GM18502 (cell line): ENCODE measurements around the gene CSRP3.

Experiments
- ATAC-seq: cut with Tn5 transposase; IDR thresholded peaks from one replicate; pipeline ENCODE4 v1.9.1; 2021; ENCODE audit warnings: mild to moderate bottlenecking; ENCODE audit not compliant: unreplicated experiment, poor library complexity

The CSRP3 gene

DNA sequence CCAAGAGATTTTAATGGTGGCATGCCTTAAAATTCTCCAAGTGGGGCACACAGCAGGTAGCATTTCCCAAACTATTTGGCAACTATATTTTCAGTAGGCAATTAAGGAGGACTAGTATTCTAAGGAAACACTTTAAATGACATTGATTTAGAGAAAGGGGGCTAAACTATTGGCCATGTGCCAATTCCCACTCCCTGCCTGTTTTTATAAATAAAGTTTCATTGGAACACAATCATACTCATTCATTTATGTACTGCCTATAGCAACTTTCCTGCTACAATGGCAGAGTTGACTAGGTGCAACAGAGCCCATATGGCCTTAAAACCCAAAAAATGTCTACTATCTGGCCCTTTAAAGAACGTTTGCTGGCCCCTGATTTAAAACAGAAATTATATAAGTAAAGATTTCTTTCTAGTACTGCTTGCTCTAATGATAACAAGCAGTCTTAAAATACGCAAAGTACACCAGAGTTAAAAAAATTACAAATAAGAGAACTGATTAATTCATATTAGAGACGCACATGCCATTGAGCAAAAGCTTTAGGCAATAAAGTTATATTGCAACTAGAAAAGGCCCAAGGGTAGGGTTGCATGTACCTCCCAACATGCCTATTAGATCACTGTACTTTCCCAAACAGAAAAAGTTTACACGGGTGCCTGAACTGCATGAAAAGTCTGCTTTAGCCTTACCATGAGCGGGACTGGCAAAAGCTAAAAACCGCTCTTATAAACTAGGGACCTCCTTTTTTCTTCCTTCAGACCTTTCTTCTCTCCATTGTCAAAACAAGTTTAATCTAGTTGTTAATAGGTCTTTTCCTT, 24.8 kb upstream of the CSRP3 start:
- no peak for ATAC-seq

DNA sequence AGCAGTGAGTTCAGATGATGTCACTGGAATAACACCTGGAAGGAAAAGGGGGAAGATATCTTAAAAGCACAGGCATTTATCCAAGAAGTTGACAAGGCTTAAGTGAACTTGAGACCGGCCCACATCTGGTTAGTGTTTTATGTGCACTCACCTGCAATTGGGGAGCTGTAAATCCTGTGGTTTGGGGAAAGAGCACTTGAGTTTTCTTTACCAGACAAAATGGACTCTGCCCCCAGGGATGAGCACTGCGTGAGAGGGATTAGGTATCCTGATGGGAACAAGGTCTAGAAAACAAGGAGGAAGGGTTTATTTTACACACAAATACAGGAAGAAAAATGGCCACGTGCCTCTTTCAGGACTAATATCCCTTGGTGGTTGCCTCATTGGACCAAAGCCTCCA, 23.8 kb upstream of the CSRP3 start:
- ATAC-seq, result no peak

DNA sequence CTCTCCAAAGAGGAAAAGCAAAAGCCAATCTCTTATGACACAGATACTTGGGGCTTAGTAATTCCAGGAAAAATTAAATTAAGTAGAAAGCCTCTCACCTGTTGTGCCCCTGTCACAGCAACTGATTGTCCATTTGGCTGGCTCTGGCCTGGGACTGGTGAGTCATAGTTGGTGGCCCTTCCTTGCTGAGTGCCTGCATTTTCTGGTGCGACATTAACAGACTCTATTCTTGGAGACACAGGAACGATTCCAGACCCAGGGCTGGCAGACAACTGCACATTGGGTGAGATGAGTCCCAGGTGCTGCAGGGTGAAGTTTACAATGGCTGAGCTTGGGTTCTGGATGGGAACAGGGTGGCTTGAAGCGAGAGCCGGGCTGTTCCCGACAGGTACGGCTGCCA, 23.3 kb upstream of the CSRP3 start:
- no peak for ATAC-seq

DNA sequence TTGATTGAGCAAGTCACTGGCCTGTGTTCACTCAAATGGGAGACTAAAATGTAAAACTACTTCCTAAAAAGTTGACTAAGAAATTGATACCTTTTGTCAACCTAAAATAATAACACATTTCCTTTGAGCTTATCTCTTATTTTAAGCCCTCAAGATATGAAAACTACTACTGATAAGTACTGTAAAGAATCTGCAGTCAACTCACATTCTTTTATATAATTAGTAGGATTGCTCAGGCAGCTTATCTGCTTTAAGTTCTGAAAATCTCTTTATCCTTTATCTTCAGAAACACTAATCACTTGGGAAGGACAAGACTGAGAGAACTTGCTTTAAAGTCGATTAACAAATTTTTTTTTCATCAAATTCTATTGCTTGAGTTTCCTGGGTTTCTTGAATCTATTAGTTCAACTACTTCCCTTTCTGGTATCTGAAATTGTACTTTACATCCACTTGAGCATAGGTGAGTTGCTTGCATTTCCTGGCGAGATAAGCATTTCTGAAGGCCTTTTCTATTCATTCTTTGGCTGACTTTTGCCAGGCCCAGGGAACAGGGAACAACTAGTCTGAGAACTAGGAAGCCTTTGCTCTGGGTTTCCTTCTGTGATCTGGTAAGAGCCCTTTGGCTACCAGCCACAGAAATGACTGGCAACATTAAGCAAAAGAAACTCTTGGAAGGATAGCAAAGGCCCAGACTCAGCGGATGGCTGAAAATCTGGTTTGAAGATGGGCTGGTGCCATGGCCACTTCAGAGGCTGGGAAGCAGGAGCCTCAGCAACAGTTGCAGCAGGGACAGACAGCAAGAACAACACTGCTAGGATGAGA, 19.3 kb upstream of the CSRP3 start:
- no peak for ATAC-seq

DNA sequence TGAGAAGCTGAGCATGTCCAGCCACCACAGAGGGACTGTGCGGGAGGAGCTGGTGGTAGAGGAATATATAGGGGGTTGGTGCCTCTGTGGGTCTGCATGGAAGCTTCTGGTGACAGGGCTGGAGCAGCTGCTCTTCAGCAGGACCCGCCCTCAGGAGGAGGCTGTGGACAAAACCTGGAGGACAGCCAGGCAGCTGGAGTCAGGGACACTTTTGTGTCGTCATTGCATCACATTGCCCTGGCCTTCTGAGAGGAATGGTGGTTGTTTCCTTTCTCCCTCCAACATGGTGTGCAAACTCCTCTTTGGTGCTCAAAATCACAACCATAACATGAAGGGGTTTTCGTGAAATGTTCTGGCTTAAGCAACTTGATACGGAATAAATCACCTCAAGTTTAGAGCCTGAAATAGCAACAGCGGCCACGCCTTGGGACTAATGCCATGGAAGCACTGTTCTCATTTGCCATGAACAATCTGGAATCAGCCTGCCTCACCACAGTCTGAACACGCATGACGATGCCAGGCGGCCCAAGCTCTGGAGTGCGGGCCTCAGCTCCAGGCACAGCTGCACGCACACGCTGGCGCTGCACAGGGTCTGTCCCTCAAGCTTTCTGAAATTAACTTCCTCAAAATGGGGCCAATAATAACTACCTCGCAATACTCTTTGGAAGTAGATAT, 17.1 kb upstream of the CSRP3 start:
- no peak for ATAC-seq

DNA sequence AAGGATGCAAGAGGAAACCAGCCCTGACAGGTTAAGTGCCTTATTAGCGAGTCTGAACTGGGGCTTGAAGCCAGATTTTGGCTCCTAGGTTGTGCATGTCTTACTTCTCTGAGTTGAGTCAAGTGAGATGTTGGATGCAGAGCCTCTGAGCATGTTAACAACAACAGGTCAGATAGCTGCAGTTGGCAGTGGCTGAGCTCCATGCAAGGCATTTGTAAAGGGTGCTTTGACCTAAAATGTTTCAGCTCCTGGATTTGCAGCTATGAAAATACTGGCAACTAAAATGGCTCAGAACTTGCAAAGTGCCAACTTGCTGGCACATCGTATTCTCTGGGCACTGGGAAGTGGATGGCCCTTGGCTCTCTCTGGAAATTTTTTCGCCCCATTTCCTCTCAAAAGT, 16.4 kb upstream of the CSRP3 start:
- no peak for ATAC-seq

DNA sequence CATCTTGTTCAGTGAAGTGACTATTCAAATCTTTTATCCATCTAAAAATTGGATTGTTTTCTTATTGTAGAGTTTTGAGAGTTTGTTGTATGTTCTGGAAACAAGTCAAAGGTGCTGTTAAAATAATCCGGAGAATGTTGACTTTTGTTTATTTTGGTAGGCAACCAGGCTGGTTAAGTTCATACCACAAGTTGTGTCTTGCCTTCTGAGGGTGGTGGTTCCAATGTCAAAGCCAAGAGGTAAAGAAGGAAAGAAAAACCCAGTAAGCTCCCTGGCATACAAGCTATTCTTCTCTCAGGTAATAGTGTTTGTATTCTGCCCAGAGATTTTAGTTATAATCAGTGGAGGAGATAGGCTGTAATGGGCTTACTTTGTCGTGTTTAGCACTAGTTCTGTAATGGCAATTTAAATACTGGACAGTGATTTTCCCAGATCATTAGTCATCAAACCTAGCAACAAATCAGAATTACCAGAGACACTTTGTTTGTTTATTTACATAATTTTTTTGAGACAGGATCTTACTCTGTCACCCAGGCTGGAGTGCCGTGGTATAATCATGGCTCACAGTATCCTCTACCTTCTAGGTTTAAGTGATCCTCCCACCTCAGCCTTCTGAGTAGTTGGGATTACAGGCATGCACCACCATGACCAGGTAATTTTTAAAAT, 15.1 kb upstream of the CSRP3 start:
- ATAC-seq, result no peak

DNA sequence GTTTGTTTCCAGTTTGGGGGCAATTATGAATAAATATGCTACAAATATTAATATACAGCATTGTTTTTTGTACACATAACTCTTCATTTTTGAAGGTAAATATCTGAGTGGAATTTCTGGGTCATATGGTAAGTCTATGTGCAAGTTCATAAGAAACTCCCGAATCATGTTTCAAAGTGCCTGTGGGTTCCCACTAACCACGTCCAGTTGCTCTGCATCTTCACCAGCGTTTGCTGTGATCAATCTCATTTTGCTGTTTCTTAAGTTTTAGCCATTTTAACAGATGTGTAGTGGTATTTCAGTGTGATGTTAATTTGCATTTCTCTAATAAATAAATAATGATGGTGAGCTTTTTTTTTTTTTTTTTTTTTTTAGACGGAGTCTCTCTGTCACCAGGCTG, 14.2 kb upstream of the CSRP3 start:
- no peak for ATAC-seq

DNA sequence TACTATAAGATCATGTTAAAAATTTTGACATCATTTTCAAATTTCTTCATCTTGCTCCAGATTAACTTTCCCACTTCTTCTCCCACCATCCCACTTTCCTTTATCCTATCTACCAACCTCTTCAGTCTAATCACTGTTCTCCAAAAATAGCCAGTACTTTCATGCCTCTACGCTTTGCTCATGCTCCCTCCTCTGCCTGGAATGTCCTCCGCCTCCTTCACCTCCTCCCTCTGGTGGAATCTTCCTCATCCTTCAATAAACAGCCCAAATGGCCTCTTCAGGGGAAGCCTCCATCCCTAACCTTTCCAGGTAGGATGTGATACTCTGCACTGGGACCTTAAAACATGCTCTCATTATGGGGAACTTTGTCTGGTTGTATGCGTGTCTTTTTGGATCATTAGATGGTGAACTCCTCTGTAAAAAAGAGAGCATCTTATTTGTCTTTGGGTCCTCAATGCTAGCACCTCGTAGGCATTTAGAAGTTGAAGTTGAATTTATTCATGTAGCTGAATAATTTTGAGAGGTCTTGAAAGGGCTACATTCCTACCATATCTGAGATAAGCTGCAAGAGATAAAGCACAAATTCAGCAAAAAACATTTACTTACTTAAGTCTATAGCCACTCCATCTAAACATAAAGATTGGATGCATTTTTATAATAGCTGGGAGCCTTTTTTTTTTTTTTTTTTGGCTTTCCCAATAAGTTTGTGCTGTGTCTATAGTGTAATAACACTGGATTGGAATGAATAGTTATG, 8.0 kb upstream of the CSRP3 start:
- no peak for ATAC-seq

DNA sequence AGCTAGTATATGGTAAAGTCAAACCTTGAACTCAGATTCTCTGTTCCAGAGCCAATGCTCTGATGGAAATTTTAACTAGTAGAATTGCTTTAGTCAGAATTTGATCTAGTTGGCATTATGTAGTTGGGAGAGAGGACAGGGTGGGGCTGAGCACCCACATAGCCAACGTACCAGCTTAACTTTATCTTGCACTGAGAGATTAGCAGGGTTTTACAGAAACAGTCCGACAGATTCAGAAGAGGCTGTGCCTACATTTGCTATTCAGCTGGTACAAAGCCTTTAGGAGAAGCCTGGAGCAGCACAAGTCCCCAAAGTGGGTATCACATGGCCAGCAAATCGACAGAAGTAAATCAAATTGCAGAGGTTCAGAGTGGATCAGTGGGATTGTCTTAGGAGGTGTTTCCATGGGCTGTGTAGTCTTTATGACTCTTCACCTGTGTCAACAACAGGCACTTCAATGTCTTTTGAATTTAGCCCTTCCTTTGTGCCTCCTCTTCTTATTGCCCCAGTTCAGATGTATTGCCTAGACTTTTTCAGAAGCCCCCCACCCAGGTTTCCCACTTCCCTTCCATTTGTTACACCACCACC, 7.3 kb upstream of the CSRP3 start:
- no peak for ATAC-seq

DNA sequence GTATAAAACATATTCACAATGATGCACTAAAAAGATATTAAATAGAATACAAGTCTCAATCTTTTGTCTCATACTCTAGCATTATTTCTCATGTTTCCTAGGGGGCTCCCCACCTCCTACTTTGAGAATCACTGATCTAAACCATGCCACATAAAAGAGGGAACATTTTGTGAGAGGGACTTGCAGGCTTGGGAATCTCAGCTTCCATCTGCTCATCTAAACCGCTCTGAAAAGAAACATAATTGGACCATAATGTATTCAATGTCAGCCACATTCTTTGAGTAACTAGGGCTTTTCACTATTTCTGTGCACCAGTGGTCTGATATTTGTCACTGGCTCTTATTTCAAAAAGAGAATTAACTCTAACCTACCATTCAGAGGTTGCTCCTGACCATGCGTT, 6.4 kb upstream of the CSRP3 start:
- ATAC-seq, result no peak

DNA sequence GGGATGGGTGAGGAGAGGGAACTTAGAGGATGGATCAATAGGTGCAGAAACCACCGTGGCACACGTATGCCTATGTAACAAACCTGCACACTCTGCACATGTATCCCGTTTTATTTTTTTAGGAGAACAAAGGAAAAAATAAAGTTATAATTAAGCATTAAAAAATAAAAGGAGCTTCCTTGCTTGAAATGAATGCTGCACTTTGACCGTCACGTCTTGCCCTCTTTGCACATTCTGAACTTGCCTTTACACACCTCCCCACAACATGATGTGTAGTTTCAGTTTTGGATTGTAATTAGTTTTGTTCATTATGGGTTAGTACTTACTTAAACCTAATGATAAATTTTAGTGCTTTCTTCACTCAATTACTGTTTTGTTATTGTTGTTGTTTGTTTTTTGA, 3.1 kb upstream of the CSRP3 start:
- no peak for ATAC-seq

DNA sequence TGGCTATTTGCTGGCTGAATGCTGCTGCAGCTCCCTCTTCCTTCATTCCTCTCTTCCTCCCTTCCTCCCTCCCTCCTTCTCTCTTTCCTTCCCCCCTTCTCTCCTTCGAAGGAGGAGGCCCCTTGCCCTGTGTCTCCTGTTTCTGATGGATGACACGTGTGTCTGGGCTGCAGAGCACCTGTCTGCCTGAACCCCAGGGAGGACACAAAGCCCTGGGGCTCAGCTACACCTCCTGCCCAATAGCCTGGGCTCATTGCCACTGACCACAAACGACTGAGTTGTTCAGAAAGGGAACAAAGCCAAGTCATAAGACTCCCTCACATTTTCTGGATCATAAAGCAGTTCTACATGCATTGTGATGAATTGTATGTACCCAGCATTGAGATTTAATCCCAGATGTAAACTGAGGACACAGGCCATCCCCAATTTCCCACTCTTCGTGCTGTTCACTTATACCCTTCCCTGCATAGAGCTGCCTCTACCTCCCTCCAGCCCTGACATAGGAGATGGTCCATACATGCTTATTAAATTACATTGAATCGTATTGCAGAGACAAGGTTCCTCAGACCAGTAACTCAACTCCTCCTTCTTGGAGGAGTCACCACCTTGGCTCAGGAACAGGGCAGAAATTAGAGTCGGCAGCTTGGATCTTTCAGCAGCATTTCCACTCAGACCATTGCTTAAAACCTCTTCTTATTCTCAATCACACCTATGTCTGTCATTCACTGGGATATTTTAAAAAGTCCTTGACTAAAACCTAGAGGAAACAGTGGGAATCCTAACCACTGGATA, 1.2 kb downstream of the CSRP3 start:
- no peak for ATAC-seq

DNA sequence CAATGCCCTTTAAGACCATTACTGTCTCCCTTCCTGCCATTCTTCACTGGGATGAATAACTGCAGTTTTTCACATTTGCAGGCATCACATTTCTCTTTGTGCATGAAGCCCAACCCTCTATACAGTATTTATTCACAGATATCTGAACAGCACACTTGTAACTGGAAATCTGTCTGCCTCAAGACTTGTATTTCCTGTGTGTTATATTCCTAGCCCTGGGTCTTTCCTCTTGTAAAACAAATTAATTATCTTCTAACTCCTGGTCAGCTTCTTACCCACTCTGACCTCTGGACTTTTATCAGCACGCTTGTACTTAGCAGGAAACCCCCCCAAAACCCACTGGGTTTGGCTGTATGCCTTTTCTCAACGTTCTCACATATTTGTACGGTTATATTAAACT, 2.0 kb downstream of the CSRP3 start:
- ATAC-seq, result no peak

DNA sequence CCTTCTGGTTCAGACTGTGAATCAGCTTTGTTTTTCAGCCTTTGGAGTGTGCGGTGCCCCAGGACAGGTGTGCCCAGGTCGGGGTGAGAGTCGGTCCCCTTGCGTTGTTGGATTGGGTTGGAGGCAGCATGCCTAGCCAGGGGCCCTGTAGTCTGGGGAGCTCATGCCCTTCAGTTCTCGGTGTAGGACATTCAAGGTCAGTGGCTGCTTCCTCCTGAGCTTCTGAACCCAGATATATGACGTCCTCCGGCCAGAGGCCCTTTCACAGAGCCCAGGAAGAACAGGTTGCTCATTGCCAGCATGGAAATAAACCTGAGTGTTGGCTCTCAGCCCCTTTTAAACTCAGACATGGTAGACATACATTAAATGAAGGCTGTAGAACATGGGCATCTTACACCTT, 2.7 kb downstream of the CSRP3 start:
- ATAC-seq, result no peak

DNA sequence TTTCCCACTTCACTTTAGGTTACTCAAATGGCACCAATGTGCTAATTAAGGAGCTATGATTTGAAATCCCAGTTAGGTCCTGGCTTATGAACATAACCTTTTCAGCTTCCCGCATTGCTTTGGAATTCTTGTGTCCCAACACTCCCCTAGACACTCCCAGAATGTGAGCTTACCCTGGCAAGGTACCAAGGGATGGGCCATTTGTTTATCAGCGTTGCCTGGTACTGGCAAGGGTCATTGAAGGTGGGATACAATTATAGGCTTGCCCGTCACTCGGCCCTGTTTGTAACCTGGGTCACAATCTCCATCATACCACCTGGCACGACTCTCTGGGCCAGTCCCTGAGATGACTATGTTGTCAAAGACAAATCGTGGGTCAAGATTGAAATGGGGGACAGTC, 5.4 kb downstream of the CSRP3 start:
- ATAC-seq, result no peak

DNA sequence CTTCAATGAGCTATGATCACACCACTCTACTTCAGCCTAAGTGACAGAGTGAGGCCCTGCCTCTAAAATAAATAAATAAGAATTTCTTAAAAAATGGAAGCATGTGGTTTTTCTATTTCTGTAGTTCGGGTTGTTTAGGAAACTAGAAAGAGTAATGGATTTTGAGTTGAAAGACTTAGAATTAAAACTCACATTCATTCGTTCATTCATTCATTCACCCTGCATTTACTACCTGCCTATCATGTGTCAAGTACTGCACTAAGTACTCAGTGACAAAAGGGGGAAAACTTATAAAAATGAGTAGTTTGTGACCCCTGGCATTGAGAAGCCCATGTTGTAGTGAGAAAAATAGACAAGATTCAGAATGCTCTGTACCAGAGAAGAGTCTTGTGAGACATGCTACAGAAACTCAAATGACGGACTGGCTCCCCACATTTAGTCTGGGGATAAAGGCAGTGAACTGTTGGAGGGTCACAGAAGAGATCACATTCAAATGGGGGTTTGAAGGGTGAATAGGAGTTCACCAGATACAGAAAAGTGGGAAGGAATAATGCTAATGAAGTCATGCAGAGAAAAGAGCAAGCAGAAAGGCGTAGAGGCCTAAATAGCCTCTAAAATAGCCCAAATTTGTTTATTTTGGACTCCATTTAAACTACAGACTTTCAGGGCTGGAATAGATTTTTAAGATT, 7.0 kb downstream of the CSRP3 start:
- ATAC-seq, result no peak

DNA sequence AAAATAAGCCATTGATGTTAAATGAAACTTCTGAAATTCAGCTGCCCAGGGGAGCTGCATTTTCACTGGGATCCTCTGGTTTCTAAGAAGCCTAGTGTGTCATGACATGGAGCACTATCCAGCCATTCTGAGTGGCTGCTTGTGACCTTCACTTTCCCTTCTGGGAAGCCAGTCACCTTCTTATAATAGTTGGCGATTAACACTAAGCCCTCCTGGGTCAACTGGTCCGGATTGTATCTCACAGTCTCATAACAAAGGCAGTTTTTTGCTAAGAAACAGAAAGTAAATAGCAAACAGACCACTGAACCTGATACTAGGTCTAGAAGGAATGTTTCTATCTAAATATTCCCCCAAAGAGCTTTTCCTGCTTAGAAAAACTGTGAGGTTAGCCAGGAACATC, 7.9 kb downstream of the CSRP3 start:
- no peak for ATAC-seq
